PC-3 (cell line): ENCODE measurements around the gene SNED1.

ENCODE experiments used
- CTCF ChIP-seq: fragments of 300-600 bp; sonication (generic); conservative IDR thresholded peaks from 2 replicates; pipeline ENCODE4 v1.5.1; 2017; ENCODE audit warnings: antibody characterized with exemption, low read depth, mild to moderate bottlenecking, low read length
- EZH2 ChIP-seq: fragments of 300-600 bp; sonication (generic); IDR thresholded peaks from one replicate; pipeline ENCODE4 v1.6.1; 2017; ENCODE audit warnings: antibody characterized with exemption, mild to moderate bottlenecking, low read length; ENCODE audit not compliant: unreplicated experiment

- TF ChIP-seq CTCF (no peak), EZH2 (no peak)
Measured at GRCh38 chr2:240964704-240965295, 33.6 kb upstream of the SNED1 start.
